IPS-NIHi7 (cell line): ENCODE results near the gene EVPL.
"Not testable (repeated sequence)": the region's sequence is repeated elsewhere in the genome, so short reads cannot be mapped to it uniquely, and the experiment has no call there.

ENCODE experiments used
- DNase-seq: peaks from one replicate; pipeline ENCODE4 v3.0.0; 2012; ENCODE audit warnings: mixed read lengths; ENCODE audit errors: extremely low spot score

Gene EVPL

GRCh38 chr17:76027159-76027839 is at the start of gene EVPL:
Gene EVPL (minus strand): TSS chr17:76027306. CDS start chr17:76027198, 108 bp downstream.
- no peak for DNase-seq

DNA sequence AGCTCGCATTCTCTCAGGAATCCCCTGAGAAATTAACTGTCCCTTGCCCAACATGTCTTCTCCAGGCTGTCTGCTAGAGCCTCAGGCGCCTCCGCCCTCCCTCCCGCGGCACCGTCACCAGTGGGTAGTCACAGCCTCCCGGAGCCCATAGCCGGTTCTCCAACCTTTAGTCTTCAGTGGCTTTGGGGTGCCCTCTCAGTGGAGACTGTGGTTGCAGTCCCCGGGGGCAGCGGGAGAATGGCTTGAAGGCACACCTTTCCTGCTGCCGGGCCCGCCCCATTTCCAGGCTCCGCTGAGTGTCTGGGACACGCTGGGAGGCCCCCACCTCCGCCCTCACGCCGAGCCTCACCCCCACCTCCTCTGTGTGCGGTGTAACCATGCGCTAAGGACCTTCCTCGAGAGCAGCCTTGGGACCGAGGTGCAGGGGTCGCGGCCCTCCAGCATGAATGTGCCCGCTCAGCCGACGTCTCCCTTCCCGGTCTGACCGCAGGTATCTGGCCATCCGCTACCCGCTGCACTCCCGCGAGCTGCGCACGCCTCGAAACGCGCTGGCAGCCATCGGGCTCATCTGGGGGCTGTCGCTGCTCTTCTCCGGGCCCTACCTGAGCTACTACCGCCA is 49.1 kb upstream of the EVPL start:
- peak; percentile 37 for DNase-seq

DNA sequence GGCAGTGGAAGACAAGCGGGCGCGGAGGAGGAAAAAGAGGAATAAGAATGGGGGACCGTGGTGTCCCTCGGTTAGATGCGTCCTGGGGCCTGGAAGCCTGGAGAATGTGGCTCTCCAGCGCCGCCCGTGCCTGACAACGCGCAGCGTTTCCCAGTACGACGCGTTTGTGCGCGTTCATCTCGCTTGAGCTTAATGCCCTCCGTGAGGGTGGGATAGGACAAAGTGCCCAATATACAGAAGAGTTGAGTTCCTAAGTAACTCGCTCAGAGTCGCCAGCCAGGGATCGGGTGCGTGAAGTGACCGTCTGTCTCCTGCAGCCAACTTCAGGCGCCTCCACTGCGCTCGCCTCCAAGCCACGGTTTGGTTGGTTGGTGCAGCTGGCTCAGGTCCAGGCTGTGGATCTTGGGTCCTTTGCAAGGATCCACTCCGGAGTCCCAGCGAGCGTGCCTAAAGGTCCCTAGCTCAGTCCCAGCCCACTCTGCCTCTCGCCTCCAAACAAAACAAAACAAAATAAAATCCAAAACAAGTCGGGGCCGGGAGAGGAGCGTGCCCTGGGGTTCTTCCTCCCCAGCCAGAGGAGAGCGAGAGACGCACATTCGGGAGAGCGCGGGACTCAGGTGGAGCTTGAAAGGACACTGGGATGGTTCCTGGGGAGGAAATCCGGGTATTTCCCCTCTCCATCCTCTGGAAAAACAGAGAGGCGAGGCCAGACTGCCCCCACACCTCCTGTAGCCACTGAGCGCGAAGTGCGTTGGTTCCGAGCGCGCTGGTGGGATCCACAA is 48.4 kb upstream of the EVPL start:
- peak; percentile 66 for DNase-seq

DNA sequence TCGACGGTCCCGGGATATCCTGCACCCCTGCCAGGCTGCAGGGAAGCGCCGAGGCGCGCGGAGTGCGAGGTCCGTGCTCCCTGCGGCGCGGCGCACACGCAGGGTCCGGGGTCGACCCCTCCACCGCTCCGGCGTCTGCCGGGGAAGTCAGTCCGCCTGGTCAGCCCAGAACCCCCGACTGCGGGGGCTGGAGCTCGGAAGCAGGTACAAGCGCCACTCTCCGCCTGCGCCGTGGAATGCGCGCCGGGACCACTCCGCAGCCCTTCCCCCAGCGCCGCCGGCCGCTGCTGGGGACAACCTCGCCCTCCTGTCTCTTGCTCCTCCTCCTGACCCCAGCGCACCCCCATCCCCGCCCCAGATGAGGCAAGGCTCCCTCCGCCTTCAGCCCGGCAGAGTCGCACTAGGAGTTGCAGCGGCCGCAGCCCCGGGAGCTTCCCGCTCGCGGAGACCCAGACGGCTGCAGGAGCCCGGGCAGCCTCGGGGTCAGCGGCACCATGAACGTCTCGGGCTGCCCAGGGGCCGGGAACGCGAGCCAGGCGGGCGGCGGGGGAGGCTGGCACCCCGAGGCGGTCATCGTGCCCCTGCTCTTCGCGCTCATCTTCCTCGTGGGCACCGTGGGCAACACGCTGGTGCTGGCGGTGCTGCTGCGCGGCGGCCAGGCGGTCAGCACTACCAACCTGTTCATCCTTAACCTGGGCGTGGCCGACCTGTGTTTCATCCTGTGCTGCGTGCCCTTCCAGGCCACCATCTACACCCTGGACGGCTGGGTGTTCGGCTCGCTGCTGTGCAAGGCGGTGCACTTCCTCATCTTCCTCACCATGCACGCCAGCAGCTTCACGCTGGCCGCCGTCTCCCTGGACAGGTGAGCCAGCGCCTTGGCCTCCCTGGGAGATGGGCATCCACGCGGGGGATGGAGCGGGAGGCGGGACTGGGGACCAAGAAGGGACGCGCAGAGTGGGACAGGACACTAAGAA is 47.6 kb upstream of the EVPL start, which contains the start of gene GALR2:
Gene GALR2, plus strand, starts transcription at position 392 of the 974 bp plus-strand sequence. Its CDS starts 103 bp downstream, at position 495.
- peak; percentile 53 for DNase-seq

DNA sequence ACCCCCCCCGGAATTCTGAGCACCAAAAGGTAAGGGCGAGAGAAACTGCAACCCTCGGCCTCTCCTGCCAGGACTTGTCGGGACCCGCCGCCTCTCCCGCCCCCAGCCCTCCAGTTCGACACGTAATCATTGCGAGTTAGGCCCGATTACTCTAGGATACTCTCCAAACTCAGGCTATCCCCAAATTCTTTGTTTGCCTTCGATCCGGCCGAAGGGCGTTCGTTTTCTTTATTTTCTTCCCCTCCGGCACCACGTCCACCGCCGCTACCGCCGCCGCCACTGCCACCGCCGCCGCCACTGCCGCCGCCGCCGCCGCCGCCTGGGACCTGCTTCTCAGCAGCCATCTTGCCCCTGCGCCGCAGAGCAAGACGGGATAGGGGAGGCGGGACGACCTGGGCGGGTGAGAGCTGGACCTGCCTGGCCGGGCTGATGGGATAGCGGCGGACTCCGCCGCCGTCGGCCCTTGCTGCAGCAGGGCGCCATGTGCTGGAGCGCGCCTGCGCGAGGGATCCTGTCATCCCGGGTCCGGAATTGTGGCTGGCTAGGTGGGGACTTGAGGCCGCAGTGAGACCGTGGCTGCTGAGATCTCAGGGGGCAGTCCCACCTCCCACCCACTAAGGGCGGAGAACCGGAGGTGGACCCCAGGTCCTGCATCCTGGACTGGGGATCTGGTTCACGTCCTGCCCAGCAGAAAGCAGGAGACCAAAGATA is 45.2 kb upstream of the EVPL start, which contains the start of gene SRP68:
Gene SRP68, minus strand, starts transcription at position 370 of the 711 bp plus-strand sequence. Its CDS starts 26 bp downstream, at position 344.
- DNase-seq, result peak; percentile 99

DNA sequence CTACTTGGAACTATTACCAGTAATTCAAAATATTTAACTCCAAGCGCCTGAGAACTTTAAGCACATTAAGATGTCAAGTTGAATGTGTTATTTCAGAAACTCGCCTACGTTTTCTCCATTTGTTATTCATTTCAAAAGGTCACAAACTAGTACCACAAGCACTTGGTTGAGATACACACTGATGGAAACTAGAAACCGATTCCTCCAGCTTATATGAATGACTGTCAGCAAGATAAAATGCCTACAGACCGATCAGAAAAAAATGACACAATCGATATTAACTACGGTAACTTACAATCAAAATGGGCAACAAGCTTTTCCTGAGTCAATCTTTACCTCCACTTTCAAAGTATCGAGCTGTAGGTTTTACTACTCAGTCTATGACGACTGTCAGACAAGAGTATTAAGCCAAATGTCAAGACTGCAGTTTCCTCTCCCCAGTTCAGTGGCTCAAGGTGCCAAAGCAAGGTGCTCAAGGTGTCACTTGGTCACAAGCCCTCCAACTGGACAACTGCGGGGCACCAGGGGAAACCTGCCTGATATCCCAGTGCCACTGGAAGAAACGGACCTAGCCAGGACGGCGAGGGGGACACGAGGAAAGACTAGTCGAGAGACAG is 44.5 kb upstream of the EVPL start:
- DNase-seq, result no peak

DNA sequence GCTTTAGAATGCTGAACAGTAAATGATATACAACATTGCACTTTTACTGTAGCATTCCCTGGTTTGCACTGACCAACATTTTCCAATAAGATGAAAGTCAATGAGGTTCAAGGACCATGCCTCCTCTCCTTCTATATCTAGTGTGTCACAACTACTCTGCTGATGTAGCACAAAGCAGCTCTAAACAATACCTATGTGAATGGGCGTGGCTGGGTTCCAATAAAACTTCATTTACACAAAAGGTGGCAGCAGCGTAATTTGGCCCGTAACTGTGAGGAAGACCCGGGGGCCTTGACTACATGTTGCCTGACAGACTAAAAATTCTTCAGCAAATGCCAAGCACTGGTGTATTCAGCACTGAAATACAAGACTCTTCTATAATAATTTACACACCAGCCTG is 38.7 kb upstream of the EVPL start:
- DNase-seq, result no peak

- no peak for DNase-seq
Measured at GRCh38 chr17:76063875-76064546, 36.9 kb upstream of the EVPL start.

- not testable (repeated sequence) for DNase-seq
Measured at GRCh38 chr17:76058264-76058663, 31.2 kb upstream of the EVPL start.

DNA sequence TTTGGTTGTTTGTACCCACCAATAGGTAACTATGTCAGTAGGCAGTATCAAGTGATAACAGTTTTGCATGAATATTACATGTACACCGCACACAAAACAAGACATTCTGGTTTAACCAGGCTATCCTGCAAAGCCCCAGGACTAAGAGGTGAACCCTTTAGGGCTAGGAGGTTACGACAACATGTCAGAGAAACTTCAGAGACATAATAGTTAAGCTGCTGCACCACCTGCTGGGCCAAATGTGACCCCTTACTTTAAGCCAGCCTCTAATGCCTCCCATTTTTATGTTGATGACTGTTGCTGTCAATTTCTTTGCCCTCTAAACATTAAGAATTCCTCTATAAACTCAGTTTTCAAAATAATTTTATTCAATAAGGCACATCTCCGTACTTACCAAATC is 29.8 kb upstream of the EVPL start:
- no peak for DNase-seq

GRCh38 chr17:76054112-76054476 is 27.0 kb upstream of the EVPL start:
- DNase-seq, result no peak

- no peak for DNase-seq
Measured at GRCh38 chr17:76053246-76054111, 26.4 kb upstream of the EVPL start.

DNA sequence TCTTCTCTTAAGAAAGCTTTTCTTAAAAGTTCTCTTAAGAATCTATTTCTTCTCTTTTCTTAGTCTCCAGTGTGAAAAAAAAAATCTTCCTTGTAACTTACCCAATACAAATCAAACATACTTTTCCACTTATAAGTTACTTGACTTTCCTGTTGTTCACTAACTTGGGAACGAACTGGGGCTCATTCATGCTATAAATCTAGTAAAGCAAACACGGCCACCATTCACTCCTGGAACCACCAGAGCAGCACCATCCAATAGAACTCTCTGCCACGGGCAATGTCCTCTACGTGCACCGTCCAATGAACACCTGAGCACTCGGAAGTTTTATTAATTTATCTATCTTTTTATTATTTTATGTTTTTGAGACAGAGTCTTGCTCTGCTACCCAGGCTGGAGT is 24.5 kb upstream of the EVPL start:
- no peak for DNase-seq

GRCh38 chr17:76050538-76051467 is 23.7 kb upstream of the EVPL start:
- DNase-seq, result no peak

GRCh38 chr17:76049836-76050537 is 22.9 kb upstream of the EVPL start:
- DNase-seq, result no peak

DNA sequence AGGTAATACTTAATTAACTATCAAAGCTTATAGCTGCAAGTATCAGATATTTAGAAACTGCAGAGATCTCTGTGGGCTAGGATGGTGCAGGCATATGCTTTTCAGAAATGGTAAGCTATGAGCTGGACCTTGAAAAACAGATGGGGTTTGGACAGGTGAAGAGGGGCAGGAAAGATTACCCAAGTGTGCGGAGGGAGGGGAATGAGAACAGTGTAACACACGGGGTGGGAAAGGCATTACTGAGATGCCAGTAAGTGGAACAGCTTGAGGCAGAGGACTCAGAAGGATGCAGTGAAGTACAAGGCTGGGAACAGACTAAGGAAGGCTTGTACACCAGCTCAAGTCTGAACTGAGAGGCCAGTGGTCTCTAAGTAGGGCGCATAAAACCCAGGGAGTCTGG is 22.1 kb upstream of the EVPL start:
- DNase-seq, result no peak

DNA sequence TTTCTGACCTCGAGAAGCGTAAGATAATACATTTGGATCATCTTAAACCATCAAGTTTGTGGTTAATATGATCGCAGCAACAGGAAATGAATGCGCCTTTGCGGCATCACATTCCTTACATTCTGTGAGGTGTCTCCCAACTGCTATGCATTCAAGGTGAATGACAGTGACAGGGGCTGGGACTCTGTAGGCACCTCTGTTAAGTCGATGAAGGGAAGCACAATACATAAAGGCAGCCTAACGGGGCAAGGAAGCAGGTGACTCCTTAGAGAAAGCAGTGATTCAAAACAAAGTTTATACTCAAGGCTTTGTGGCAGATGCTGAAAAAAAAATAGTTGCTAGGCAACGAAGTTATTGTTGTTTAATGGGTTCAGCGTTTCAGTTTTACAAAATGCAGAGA is 21.6 kb upstream of the EVPL start:
- DNase-seq, result no peak
